ENCODE measurements around the gene DGKB. TPM values are rescaled to one million over a fixed set of nuclear protein-coding genes. Genes with fewer than 3 reads are reported as not detected.

DGKB gene
- total and polyA plus RNA-seq, 9 donors = under 0.01 to 1.3 (median 0.28) TPM; not detected in 2

DNA sequence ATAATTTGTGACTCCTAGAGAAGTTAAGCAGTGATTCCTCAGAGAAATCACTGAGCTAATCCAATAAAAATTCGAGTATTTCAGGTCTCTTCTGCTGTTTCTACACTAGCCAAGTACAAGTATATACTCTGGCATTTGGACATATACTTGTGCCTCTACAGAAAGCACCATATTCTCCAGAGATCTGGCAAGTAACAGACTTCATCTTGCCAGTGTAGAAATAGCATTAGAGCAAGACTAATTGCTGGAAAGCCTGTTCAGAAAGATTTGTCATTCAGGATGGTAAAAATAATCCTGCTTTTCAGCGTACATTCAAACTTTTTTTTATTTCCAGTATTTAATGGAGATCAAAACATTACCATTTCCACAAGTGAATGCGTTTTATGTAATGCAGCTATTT is 502.3 kb downstream of the DGKB start:
- Histone ChIP-seq H3K4me3 (no peak overlapping the region), H3K36me3 (no peaks in the 10 kb centered on the region), H3K27ac (no peak overlapping the region), H3K27me3 (no peaks in the 10 kb centered on the region), H3K4me1 (ENCODE audit: insufficient read depth) (no peaks in the 10 kb centered on the region), H3K9me3 (no peaks in the 10 kb centered on the region)
- TF ChIP-seq POLR2A (IDR thresholded peaks at IDR 0.05) (no peak), EP300 (IDR thresholded peaks at IDR 0.05) (no peak)
- TF ChIP-seq, protein P1, sequence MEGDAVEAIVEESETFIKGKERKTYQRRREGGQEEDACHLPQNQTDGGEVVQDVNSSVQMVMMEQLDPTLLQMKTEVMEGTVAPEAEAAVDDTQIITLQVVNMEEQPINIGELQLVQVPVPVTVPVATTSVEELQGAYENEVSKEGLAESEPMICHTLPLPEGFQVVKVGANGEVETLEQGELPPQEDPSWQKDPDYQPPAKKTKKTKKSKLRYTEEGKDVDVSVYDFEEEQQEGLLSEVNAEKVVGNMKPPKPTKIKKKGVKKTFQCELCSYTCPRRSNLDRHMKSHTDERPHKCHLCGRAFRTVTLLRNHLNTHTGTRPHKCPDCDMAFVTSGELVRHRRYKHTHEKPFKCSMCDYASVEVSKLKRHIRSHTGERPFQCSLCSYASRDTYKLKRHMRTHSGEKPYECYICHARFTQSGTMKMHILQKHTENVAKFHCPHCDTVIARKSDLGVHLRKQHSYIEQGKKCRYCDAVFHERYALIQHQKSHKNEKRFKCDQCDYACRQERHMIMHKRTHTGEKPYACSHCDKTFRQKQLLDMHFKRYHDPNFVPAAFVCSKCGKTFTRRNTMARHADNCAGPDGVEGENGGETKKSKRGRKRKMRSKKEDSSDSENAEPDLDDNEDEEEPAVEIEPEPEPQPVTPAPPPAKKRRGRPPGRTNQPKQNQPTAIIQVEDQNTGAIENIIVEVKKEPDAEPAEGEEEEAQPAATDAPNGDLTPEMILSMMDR (IDR thresholded peaks at IDR 0.05) = no peak
- WGBS, 3 donors = 61 to 68% (median 66%) methylated on average over 3 of the region's 3 CpGs
- DNase-seq = no peak
- intact Hi-C loops (cut with DNase I) = loop anchor here in 1 of 4 donors (5.0 kb wide), 1 partner anchor 158 kb away; no protein-coding TSS in a partner anchor

DNA sequence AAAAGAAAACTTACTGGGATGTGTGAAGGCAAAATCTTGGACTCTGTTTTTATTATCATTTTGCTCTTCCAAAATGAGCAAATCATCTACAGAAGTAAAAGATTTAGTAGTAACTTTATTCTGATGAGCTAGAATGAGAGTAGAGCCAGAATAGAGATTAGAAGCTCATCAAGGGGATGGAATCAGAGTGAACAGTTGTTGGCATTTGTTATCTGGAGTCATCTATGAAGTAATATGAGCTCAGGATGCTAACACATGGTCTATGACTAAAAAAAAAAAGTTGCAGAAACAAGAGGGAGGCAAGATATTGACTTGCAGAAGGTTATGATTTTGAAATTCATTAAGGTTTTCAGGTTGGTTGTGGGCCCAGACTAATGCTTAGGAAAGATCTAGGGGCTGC is 504.0 kb downstream of the DGKB start:
- no peak overlapping the region for H3K4me3 ChIP-seq
- intact Hi-C loops (cut with DNase I) = no loop called here
- no peak for DNase-seq

DNA sequence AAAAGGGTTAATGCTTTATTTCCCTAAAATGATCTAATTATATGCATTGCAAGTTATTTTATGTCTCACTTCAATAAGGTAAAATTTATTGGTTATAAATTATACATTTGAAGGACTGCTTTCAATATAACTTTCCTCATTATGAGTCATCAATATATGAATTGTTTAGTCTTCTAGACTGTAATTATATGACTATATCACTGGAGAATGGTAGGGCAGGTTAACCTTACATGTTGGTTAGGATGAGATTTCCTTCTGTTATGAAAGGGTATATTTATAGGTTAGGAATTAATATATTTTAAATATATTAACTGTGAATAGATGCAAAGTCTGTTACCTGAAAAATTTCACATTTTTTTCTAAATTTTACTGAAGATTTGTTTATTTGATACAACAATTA is 506.7 kb downstream of the DGKB start:
- no peak overlapping the region for H3K27ac ChIP-seq
- H3K4me1 ChIP-seq (ENCODE audit: insufficient read depth) = no peaks in the 10 kb centered on the region
- H3K4me3 ChIP-seq = no peak overlapping the region
- no peaks in the 10 kb centered on the region for H3K36me3 ChIP-seq
- intact Hi-C loops (cut with DNase I) = no loop called here
- H3K27me3 ChIP-seq = no peaks in the 10 kb centered on the region
- no peaks in the 10 kb centered on the region for H3K9me3 ChIP-seq
- no peak for TF ChIP-seq EP300 (IDR thresholded peaks at IDR 0.05)
- no peak for TF ChIP-seq POLR2A (IDR thresholded peaks at IDR 0.05)
- TF ChIP-seq, protein P1 (IDR thresholded peaks at IDR 0.05) = no peak
- no peak for DNase-seq

More for the DNA sequence above, 504.0 kb downstream of the DGKB start:
- TF ChIP-seq EP300 (IDR thresholded peaks at IDR 0.05) = no peak
- TF ChIP-seq, protein P1 (IDR thresholded peaks at IDR 0.05) = no peak
- no peak for TF ChIP-seq POLR2A (IDR thresholded peaks at IDR 0.05)
- Histone ChIP-seq H3K36me3 (no peaks in the 10 kb centered on the region), H3K27ac (no peak overlapping the region), H3K9me3 (no peaks in the 10 kb centered on the region), H3K4me1 (ENCODE audit: insufficient read depth) (no peaks in the 10 kb centered on the region), H3K27me3 (no peaks in the 10 kb centered on the region)

DNA sequence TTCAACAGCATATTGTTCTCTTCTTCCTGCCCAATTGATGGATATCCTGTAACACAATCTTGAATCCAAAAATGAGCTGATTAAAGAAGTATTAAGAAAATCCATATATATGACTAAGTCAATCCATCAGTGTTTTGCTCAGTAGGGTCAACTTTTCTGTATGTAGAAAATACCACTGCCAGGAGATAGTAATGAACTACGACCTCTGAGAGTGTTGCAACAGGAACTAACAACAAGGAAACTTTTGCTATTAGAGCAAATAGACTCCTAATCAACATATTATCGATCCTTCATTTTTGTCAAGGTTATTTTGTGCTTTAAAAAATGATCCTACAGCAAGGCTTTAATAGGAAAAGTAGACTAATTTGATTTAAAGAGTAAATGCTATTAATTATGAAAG is 507.8 kb downstream of the DGKB start:
- WGBS, 3 donors = 72 to 78% (median 74%) methylated on average over 2 of the region's 2 CpGs
- no peaks in the 10 kb centered on the region for H3K9me3 ChIP-seq
- DNase-seq = no peak
- no peak overlapping the region for H3K27ac ChIP-seq
- H3K4me3 ChIP-seq = no peak overlapping the region
- intact Hi-C loops (cut with DNase I) = no loop called here
- H3K27me3 ChIP-seq = no peaks in the 10 kb centered on the region
- TF ChIP-seq EP300 (IDR thresholded peaks at IDR 0.05) = no peak
- TF ChIP-seq, protein P1 (IDR thresholded peaks at IDR 0.05) = no peak
- TF ChIP-seq POLR2A (IDR thresholded peaks at IDR 0.05) = no peak
- H3K4me1 ChIP-seq (ENCODE audit: insufficient read depth) = no peaks in the 10 kb centered on the region
- no peaks in the 10 kb centered on the region for H3K36me3 ChIP-seq

DNA sequence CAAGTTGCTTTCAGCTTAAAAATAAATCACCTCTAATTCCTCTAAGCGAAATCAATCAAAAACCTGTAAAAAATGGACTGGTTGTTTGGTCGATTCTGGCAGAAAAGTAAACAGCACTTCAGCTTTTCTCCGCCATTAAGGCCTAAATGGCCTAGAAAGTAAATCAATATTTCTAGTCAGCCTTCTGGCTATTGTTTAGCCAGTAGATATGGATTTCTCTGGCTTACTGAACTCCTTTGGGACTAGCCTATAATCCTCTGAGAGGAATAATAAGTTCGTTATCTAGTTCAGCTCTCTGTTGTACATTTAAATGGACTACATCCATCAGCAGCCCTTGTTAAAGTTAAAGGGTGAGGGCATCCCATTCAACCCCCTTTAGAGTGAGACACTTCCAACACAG is 513.0 kb downstream of the DGKB start:
- WGBS, 3 donors = 58 to 87% (median 80%) methylated on average over 4 of the region's 4 CpGs
- no peak overlapping the region for H3K4me3 ChIP-seq
- no peaks in the 10 kb centered on the region for H3K36me3 ChIP-seq
- no peak overlapping the region for H3K27ac ChIP-seq
- H3K4me1 ChIP-seq (ENCODE audit: insufficient read depth) = no peaks in the 10 kb centered on the region
- DNase-seq = no peak
- no peaks in the 10 kb centered on the region for H3K27me3 ChIP-seq
- no peaks in the 10 kb centered on the region for H3K9me3 ChIP-seq
- TF ChIP-seq POLR2A (IDR thresholded peaks at IDR 0.05) (no peak), EP300 (IDR thresholded peaks at IDR 0.05) (no peak)
- TF ChIP-seq, protein P1 (IDR thresholded peaks at IDR 0.05) = no peak
- intact Hi-C loops (cut with DNase I) = no loop called here

Measured in ovary (tissue), 9 donors.